ENCODE data around the gene GATC.

Gene GATC, protein sequence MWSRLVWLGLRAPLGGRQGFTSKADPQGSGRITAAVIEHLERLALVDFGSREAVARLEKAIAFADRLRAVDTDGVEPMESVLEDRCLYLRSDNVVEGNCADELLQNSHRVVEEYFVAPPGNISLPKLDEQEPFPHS

DNA sequence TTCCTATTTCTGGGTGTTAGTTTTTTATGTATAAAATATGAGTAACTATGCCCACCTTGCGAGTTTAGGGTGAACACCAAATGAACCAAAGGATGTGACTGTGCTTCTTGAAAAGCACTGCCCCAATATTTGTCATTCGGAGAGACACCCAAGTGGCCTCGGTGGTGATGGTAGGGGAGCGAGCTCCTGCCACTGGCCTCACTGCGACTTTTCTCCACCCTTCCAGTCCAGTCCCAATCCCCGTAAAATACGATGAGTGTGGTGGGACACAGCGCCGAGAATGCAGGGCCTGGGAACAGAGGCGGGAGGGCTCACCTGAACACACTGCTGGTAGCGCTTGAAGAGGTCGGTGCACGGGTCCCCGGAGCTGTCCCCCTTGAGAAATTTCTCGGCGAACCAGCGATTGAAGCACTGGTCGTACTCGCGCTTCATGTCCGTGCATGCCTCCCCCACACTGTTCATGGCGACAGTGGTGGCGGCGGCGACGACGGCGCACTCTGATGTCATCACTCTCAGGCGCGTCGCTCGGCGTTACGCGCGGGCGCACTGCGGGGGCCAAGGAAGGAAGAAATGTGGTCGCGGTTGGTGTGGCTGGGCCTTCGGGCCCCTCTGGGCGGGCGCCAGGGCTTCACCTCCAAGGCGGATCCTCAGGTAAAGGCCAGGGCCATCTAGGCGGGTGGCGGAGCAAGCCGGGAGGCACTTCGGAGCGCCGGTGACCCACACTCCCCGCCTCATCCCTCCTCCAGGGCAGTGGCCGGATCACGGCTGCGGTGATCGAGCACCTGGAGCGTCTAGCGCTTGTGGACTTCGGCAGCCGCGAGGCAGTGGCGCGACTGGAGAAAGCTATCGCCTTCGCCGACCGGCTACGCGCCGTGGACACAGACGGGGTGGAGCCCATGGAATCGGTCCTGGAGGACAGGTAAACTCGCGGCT lies at the start of gene GATC, which contains the start of gene TRIAP1:
Gene GATC (plus strand): TSS at position 534 of the 933 bp plus-strand sequence. CDS start 37 bp downstream, at position 571.
Gene TRIAP1 (minus strand): TSS at position 474 of the 933 bp plus-strand sequence. CDS start 12 bp downstream, at position 462.
- DNase-seq, result peak; percentile 73 to 94

DNA sequence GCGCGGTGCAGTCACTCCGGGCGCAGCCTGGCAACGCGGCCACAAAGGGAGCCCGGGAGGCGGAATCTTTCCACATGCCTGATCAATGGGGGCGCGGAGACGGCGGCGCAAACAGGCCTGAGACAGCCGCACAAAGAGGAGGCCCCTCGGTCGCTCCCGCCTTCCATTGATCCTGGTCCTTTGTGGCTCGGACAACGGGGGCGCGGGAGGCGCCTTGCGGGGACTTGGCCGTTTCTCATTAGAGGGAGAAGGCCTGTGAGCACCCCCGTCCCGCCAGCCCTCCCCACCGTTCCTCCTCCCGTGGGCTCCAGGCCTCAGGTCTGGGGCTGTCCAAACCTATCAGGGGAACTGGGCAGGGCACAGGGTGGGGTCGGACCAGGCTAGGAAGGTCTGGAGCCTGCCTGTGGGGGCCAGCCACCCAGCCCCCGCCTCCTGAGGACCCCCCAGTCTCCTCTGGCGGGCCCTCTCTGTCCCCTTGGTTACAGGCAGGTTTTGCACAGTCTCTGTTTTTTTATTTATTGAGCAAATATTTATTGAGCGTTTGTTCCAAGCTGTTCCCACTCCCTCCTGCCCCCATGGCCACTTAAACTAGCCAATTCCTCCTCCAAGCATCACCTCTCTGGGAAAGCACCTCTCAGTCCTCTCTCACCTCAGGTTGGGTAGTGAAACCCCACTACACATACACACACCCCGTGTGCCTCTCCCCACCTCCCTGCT lies 48.3 kb upstream of the GATC start:
- DNase-seq, result no peak

DNA sequence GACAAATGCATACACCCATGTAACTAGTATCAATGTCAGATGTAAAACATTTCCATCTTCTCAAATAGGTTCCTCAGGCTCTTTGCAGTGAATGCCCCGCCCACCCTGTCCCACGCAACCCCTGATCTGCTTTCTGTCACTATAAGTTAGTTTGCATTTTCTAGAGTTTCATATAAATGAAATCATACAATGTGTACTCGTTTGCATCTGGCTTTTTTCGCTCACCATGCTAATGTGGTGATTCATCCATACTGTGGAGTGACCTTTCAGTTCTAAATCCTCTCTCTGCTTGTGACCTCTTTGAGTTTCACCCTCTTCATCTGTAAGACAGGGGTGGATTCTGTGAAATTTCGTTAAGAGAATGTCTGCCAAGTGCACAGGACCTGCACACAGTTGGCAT lies 46.7 kb upstream of the GATC start:
- DNase-seq, result no peak

DNA sequence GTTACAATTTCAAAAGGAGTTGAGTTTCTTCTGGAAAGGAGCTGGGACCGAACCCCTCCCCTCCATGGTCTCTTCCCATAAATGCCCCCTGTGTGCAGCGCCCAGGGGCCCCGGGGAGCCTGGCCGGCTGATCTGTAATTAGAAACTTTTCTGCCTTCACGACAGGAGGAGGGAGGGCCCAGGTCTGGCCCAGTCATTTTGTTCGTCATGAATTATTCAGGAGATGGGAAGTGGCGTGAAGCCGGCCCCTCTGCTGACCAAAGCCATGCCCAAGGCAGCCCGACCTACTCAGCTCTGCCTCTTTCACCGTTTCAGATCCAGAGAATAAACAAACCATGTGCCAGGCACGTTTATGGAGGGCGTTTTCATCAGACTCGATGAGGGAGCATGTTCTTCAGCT lies 44.0 kb upstream of the GATC start:
- no peak for DNase-seq

DNA sequence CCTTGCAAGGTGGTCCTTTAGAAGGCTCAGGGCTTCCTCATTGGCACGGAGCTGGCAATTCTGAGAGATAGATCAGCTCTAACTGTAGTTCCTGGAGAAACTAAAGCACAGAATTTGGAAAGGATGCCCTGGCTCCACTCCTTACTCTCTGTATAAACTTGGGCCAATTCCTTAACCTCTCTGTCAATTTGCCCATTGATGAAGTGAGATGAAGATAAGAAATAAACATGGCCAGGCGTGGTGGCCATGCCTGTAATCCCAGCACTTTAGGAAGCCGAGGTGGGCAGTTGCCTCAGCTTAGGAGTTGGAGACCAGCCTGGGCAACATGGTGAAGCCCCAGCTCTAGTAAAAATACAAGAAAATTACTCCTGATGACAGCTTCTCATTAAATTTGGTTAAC lies 42.4 kb upstream of the GATC start:
- DNase-seq, result no peak

DNA sequence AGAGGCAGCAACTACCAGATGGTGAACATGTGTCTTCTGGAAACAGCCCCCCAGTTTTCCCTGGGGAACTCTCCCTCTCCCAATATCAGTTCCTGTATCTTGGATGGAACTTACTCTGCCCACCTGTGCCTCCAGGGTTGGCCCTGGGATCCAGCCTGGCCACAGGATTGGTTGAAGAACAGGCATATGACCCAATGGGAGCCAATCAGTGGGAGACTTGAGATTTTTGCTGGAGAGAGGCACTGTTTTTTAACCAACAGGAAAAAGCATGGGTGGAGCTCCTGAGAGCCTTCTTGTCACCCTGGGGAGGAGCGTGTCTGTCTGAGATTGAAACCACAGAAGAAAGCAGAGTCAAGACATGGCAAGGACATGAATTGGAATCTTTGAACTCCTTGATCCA lies 42.0 kb upstream of the GATC start:
- DNase-seq, result no peak

DNA sequence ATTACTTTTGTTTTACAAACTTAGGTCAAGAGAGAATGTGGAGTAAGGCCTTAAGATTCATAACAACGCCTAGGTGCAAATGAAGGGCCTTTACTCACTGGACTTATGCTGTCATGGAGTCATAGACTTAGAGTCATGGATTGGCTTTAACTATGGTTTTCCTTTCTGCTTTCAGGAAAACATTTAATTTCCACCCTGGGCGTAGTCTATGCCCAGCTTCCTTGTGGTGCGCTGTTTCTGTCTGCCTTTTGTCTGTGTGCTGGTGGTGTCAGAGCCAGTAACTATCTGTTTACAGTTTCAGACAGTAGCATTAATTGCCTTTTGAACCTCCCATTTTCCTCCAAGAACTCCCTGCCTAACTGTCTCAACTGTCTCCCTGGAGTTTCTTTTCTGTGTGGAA lies 40.2 kb upstream of the GATC start:
- no peak for DNase-seq

DNA sequence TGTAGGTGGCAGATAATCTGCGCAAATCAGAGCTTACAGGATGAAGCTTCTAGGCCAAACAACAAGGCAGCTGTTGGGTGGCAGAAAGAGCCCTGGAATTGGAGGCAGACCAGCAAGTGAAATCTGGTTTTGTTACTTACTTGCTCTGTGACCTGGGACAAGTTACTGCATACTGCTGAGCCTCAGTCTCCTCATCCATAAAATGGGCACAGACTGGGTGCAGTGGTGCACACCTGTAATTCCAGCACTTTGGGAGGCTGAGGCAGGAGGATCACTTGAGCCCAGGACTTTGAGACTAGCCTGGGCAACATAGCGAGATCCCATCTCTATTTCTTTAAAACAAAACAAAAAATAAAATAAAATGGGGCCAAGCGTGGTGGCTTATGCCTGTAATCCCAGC lies 39.7 kb upstream of the GATC start:
- no peak for DNase-seq

DNA sequence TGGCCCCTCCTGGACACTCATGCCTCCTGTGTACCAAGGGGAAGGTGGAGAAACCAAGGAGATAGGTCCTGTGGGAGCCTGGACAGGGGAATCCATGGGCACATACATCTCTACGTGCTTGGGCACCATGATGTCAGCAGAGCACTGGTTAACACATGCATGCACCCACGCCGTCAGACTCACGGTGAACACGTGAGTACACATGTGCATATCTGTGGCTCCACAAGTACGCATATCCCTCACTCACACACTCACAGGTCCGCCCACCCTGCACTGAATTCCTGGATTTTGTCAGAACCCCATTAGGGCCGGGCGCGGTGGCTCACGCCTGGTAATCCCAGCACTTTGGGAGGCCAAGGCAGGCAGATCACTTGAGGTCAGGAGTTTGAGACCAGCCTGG lies 37.5 kb upstream of the GATC start:
- no peak for DNase-seq

DNA sequence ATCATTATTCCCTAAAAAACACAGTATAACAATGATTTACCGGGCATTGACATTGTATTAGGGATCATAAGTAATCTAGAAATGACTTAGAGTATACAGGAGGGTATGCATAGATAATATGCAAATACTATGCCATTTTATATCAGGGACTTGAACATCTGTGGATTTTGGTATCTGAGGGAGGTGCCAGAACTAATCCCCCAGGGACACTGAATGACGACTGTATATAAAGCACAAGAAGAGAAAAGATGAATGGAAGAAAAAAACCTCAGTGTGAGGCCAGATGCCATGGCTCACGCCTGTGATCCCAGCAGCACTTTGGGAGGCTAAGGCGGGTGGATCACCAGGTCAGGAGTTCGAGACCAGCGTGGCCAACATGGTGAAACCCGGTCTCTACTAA lies 33.8 kb upstream of the GATC start:
- DNase-seq, result no peak

DNA sequence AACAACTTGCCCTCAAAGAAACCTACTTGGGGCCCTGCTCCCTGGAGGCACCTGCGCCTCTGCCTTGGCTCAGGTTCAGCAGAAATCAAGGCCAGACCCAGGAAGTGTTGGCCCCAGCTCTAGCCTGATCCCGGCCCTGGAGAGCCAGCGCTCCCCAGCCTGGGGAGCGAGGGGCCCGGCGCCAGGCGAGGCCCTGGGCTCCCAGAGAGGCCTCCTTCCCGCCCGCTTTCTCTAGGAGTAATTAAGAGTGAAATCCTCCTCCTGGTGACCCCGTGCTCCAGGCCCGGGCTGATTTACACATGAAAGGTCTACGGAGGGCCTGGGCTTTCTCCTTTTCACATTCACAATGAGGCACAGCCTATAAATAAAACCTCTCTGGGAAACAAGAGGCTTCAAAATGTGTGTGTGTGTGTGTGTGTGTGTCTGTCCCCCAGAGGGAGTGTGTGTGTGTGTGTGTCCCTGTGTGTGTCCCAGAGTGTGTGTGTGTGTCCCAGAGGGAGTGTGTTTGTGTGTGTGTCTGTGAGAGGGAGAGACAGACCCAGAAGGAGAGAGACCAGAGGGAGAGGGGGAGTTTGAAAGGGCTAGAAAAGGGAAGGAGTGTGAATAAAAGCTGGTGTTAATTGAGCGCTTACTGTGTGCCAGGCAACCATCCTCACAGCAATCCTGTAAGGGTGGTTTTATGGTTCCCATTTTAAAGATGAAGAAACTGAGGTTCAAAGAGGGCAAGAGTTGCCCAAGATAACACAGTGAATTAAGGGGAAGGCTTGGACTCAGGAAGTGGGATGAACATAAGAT lies 32.1 kb upstream of the GATC start:
- no peak for DNase-seq

DNA sequence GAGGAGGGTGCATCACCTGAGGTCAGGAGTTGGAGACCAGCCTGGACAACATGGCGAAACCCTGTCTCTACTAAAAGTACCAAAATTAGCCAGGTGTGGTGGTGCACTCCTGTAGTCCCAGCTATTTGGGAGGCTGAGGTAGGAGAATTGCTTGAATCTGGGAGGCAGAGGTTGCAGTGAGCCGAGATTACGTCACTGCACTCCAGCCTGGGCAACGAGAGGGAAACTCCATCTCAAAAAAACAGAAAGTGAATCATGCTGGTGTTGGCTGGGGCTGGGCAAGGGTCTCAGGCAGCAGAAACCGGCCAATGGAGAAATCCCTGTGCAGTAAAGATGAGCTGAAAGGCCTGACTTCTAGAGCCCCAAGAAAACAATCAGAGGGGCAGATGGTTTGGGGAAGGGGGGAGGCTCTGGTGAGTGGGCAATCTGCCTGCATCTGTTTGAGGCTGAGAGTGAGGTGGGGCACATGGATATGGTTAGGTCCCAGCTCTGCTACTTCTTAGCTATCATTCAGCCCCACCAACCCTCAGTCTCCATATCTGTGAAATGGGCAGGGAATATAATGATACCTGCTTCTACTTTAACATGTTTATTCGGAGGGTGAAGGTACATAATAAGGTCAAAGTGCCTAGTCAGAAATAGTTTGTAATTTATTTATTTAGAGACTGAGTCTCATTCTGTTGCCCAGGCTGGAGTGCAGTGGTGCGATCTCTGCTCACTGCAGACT lies 29.6 kb upstream of the GATC start:
- DNase-seq, result no peak

DNA sequence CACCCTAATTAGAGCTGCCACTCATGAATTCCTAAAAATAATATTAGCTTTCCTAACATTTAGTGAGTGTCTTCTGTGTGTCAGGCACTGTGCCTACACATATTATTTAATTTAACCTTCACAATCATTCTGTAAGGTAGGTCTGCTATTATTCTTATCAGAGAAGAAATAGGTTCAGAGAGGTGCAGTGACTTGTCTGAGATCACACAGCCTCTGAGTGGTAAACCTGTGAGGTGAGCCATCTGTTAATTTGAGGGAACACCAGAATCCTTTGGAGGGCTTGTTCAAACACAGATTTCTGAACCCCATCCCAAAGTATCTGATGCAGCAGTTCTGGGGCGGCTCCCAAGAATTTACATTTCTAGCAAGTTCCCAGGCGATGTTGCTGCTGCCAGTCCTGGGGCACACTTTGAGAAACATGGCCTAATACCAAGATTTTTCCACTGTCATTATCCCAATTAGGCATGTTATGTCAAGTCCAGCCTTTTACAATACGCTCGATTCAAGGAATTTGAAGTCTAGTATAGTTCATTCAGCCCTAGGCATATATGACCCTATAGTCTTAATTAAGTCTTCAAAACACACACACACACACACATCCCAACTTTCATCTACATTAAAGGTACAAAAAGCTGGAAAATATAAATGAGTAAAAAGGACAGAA lies 28.2 kb upstream of the GATC start:
- DNase-seq, result no peak

DNA sequence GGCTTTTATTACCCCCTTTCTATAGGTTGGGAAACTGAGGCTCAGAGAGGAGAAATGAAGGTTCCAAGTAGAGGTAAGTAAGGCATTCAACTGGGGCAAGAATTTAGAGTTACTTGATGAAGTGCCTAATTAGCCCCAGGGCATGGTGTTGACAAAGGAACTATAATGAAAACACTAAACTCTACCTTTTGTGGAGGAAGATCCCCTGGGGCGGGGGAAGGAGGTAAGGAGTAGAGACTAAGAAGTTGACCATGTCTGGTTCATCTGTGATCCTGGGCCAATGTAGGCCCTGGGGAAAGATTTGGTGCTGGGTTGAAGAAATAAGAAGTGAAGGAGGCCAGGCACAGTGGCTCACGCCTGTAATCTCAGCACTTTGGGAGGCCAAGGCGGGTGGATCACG lies 24.5 kb upstream of the GATC start:
- no peak for DNase-seq

DNA sequence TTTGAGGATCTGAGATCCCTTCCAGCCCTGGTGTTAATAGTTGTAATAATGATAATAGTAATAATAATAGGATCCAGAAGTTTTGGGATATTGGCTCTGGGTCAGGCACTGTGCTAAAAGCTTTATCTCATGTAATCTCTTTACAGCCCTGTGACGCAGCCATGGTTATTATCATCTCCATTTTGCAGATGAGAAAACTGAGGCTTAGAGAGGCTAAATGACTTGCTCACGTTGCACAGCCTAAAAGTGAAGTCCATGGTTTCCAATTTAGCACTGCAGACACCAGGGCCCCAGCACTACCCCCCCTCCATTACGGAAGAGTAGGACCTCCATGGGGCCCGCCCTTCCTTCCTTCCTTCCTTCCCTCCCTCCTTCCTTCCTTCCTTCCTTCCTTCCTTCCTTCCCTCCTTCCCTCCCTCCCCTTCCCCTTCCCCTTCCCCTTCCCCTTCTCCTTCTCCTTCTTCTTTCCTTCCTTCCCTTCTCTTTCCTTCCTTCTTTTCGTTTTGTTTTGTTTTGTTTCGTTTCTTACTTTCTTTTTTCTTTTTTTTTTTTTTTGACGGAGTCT lies 23.3 kb upstream of the GATC start:
- no peak for DNase-seq

DNA sequence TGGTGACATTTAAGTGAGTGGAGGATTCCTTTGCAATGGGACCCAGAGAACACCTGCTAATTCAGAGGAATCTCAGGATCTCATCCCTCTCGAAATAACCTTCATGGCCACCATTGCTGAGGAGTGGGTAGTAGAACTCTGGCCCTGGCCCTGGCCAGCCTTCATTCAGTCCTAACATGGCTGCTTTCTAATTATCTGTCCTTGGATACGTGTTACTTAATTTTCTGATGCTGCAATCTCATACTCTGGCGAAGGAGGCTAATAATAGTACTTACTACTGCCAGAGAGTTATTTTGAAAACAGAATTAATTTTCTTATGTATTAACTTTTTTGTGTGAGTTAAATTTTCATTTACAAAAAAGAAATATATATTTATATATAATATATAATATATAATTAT lies 20.4 kb upstream of the GATC start:
- no peak for DNase-seq

DNA sequence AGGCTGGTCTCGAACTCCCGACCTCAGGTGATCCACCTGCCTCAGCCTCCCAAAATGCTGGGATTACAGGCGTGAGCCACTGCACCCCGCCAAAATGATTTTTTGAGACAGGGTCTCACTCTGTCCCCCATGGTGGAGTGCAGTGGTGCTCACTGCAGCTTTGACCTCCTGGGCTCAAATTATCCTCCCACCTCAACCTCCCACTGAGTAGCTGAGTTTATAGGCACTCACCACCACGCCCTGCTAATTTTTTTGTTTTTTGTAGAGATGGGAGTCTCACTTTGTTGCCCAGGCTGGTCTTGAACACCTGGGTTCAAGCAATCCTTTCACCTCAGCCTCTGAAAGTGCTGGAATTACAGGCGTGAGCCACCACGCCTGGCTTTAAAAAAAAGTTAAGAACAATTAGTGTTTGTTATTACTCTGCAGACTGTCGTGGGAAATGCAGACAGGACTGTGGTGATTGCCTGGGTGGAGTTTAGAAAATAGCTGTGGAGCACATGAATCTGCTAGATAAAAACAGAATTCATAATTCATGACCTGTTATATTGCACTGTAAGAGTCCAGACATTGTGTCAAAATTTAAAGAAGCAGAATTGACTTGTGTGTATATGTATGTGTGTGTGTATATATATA lies 17.5 kb upstream of the GATC start:
- no peak for DNase-seq

DNA sequence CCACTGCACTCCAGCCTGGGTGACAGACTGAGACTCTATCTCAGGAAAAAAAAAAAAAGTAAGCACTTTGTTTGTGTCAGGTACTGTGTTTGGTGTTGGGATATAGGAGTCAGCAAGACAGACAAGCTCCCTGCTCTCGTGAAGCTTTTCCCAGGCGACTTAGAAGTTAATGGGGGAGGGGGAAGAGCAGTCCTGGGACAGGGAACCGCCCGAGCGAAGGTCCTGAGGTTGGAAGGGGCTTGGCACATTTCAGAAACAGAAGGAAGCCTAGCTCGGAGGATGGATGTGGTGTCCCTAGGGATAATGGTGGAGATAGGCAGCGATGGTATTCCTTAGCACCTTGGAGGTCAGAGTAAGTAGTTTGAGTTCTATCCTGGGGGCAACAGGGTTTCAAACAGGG lies 16.9 kb upstream of the GATC start:
- DNase-seq, result no peak

DNA sequence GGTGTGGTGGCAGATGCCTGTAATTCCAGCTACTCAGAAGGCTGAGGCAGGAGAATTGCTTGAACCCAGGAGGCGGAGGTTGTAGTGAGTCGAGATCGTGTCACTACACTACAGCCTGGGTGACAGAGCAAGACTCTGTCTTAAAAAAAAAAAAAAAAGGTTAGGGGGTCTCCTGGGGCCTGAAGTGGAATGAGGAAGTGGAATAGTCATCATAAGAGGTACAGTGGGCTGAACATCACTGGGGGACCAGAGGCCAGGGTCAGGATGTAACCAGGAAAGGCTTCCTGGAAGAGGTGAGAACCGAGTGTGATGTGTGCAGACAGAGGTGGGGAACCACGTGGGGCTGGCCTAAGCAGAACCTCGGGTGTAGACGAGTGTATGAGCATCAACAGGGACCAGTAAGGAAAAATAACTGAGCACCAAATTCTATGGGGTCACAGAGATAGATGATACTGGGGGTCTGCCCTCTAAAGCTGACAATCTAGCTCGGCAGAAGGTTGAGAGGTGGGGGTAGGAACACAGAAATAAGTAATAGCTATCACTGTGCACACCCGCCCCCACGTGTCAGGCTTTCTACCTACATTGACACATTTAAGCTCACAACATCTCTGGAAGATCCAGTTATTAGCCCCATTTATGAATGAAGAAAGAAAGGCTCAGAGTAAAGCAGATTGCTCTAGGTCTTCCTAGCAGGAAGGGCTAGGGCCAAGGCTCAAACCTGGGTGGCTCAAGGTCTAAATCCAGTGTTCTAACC lies 13.3 kb upstream of the GATC start:
- no peak for DNase-seq
